ENCODE measurements around the gene ACOD1. TPM values are rescaled to one million over a fixed set of nuclear protein-coding genes. Genes with fewer than 3 reads are reported as not detected.
A peak's percentile ranks its signal among the peaks of the same experiment; 100 is the strongest.

ACOD1 gene
- total and polyA plus RNA-seq, 4 donors: 0.08 TPM; not detected in 3

DNA sequence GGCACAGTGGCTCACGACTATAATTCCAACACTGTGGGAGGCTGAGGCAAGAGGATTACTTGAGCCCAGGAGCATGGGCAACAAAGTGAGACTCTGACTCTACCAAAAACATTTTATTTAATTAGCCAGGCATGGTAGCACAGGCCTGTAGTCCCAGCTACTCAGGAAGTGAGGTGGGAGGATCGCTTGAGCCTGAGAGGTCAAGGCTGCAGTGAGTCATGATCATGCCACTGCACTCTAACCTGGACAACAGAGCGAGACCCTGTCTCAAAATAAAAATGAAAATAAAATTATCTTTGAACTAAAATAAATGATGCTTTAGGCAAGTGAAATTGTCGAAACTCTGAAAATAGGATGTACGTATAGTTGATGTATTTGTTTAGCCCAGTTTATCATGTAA, 35.4 kb downstream of the ACOD1 start:
- Histone ChIP-seq H3K36me3 (ENCODE audit: control insufficient read depth in 4 of 4, insufficient read depth in 3 of 4, low read depth in 1 of 4, low read length in 3 of 4) (no peaks in the 10 kb centered on the region), H3K9me3 (ENCODE audit: control insufficient read depth in 4 of 4, low read length in 3 of 4) (no peaks in the 10 kb centered on the region), H3K27me3 (ENCODE audit: control insufficient read depth in 4 of 4, insufficient read depth in 4 of 4, low read length in 3 of 4) (no peaks in the 10 kb centered on the region), H3K27ac (ENCODE audit: low read depth in 1 of 2, low read length in 2 of 2) (no peak overlapping the region), H3K4me1 (ENCODE audit: control insufficient read depth in 4 of 4, insufficient read depth in 4 of 4, low read length in 3 of 4) (peaks cover 0 to 8% (median under 1%) of the 10 kb centered on the region in 4 donors), H3K9ac (ENCODE audit: low read depth in 1 of 2, low read length in 2 of 2) (no peak overlapping the region), H3K4me3 (ENCODE audit: low read depth in 1 of 3, low read length in 3 of 3) (no peak overlapping the region)
- DNase-seq (ENCODE audit: low spot score): no peak
- whole genome bisulfite sequencing: 72% methylated on average over 5 of the region's 5 CpGs
- TF ChIP-seq SP1 (IDR thresholded peaks at IDR 0.05): no peak
- no peak for TF ChIP-seq EGR1 (IDR thresholded peaks at IDR 0.05; ENCODE audit: low read depth in 2 of 2)
- TF ChIP-seq GABPA (IDR thresholded peaks at IDR 0.05 in 1 of 2, conservative IDR thresholded peaks at IDR 0.05 in 1 of 2): no peak
- TF ChIP-seq, protein P1, sequence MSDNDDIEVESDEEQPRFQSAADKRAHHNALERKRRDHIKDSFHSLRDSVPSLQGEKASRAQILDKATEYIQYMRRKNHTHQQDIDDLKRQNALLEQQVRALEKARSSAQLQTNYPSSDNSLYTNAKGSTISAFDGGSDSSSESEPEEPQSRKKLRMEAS (IDR thresholded peaks at IDR 0.05): no peak
- TF ChIP-seq RAD21 (IDR thresholded peaks at IDR 0.05): no peak
- TF ChIP-seq RXRA (IDR thresholded peaks at IDR 0.05): no peak
- no peak for TF ChIP-seq FOXA2 (IDR thresholded peaks at IDR 0.05)
- no peak for TF ChIP-seq YY1 (IDR thresholded peaks at IDR 0.05)
- TF ChIP-seq, protein P2, sequence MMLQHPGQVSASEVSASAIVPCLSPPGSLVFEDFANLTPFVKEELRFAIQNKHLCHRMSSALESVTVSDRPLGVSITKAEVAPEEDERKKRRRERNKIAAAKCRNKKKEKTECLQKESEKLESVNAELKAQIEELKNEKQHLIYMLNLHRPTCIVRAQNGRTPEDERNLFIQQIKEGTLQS (IDR thresholded peaks at IDR 0.05): no peak

DNA sequence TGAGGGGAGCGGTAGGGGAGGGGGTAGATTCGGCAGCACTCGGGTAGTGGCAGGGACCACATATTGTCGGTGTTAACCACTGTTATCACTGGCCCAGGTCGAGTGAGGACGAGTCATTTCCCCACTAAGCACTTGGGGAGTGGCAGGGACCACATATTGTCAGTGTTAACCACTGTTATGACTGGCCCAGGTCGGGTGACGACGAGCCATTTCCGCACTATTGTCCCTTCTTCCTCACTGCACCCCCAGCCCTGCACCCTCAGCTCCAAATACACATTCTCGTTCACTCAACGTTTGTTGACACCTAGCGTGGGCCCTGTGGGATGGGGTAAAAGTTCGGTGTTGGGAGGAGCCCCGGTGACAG, 43.1 kb downstream of the ACOD1 start:
- Histone ChIP-seq H3K27ac (ENCODE audit: low read depth in 1 of 2, low read length in 2 of 2) (peak overlapping the region; percentile 86 to 97), H3K4me1 (ENCODE audit: control insufficient read depth in 4 of 4, insufficient read depth in 4 of 4, low read length in 3 of 4) (peaks cover 0 to 23% (median 14%) of the 10 kb centered on the region in 4 donors), H3K36me3 (ENCODE audit: control insufficient read depth in 4 of 4, insufficient read depth in 3 of 4, low read depth in 1 of 4, low read length in 3 of 4) (peaks cover 0 to 6% (median 3%) of the 10 kb centered on the region in 4 donors), H3K4me3 (ENCODE audit: low read depth in 1 of 3, low read length in 3 of 3) (peak overlapping the region in 2 of 3 donors; percentile 29 to 84), H3K27me3 (ENCODE audit: control insufficient read depth in 4 of 4, insufficient read depth in 4 of 4, low read length in 3 of 4) (no peaks in the 10 kb centered on the region), H3K9ac (ENCODE audit: low read depth in 1 of 2, low read length in 2 of 2) (peak overlapping the region; percentile 9 to 42), H3K9me3 (ENCODE audit: control insufficient read depth in 4 of 4, low read length in 3 of 4) (no peaks in the 10 kb centered on the region)
- WGBS: 45% methylated on average over 15 of the region's 15 CpGs
- no peak for DNase-seq (ENCODE audit: low spot score)
- TF ChIP-seq, protein P3, sequence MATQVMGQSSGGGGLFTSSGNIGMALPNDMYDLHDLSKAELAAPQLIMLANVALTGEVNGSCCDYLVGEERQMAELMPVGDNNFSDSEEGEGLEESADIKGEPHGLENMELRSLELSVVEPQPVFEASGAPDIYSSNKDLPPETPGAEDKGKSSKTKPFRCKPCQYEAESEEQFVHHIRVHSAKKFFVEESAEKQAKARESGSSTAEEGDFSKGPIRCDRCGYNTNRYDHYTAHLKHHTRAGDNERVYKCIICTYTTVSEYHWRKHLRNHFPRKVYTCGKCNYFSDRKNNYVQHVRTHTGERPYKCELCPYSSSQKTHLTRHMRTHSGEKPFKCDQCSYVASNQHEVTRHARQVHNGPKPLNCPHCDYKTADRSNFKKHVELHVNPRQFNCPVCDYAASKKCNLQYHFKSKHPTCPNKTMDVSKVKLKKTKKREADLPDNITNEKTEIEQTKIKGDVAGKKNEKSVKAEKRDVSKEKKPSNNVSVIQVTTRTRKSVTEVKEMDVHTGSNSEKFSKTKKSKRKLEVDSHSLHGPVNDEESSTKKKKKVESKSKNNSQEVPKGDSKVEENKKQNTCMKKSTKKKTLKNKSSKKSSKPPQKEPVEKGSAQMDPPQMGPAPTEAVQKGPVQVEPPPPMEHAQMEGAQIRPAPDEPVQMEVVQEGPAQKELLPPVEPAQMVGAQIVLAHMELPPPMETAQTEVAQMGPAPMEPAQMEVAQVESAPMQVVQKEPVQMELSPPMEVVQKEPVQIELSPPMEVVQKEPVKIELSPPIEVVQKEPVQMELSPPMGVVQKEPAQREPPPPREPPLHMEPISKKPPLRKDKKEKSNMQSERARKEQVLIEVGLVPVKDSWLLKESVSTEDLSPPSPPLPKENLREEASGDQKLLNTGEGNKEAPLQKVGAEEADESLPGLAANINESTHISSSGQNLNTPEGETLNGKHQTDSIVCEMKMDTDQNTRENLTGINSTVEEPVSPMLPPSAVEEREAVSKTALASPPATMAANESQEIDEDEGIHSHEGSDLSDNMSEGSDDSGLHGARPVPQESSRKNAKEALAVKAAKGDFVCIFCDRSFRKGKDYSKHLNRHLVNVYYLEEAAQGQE (IDR thresholded peaks at IDR 0.05): no peak
- TF ChIP-seq SP1 (IDR thresholded peaks at IDR 0.05): peak; percentile 31

DNA sequence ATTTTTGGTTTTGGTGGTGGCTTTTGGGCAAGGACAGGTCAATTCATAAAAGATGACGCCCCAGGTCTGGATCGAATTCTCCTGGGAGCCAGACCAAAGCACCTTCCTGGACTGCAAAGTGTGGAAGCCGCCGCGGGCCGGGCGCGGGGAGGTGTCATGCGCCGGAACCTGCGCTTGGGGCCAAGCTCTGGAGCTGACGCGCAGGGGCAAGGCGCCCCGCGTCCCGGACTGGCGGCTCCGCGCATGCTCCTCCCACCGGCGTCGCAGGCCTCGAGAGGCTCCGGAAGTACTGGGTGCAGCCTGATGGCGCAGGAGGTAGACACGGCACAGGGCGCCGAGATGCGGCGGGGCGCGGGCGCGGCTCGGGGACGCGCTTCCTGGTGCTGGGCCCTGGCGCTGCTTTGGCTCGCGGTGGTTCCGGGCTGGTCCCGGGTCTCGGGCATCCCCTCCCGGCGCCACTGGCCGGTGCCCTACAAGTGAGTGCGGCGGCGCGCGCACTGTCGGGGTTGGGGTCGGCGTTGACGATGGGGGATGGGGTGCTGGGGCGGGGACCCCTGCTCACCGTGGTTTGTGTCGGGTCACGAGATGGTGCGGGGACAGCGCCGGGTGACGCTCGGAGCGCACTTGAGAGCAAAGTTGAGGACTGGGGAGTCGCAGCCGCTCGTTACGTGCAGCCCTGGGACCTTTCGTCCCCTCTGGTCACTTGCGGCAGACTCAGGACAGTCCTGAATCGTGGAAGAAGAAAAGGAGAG, 43.7 kb downstream of the ACOD1 start, which contains the start of gene CLN5:
Gene CLN5, plus strand, starts transcription at position 286 of the 752 bp plus-strand sequence. Its CDS starts 18 bp downstream, at position 304.
- DNase-seq (ENCODE audit: low spot score): peak; percentile 91
- Histone ChIP-seq H3K27ac (ENCODE audit: low read depth in 1 of 2, low read length in 2 of 2) (peak within 1 kb of the TSS; percentile 86 to 97), H3K9me3 (ENCODE audit: control insufficient read depth in 4 of 4, low read length in 3 of 4) (no peaks in the 10 kb centered on the region), H3K36me3 (ENCODE audit: control insufficient read depth in 4 of 4, insufficient read depth in 3 of 4, low read depth in 1 of 4, low read length in 3 of 4) (peaks cover 0 to 6% (median 4%) of the 10 kb centered on the region in 4 donors), H3K4me3 (ENCODE audit: low read depth in 1 of 3, low read length in 3 of 3) (peak within 1 kb of the TSS; percentile 78 to 84 (median 82)), H3K4me1 (ENCODE audit: control insufficient read depth in 4 of 4, insufficient read depth in 4 of 4, low read length in 3 of 4) (peaks cover 0 to 23% (median 14%) of the 10 kb centered on the region in 4 donors), H3K9ac (ENCODE audit: low read depth in 1 of 2, low read length in 2 of 2) (peak within 1 kb of the TSS; percentile 42 to 92), H3K27me3 (ENCODE audit: control insufficient read depth in 4 of 4, insufficient read depth in 4 of 4, low read length in 3 of 4) (no peaks in the 10 kb centered on the region)
- TF ChIP-seq RAD21 (IDR thresholded peaks at IDR 0.05) (no peak), GABPA (IDR thresholded peaks at IDR 0.05 in 1 of 2, conservative IDR thresholded peaks at IDR 0.05 in 1 of 2) (peak in 1 of 2 donors; percentile 82), JUND (IDR thresholded peaks at IDR 0.05) (no peak), TAF1 (conservative IDR thresholded peaks at IDR 0.05) (peak; percentile 69), YY1 (IDR thresholded peaks at IDR 0.05) (peak; percentile 92), SP1 (IDR thresholded peaks at IDR 0.05) (no peak), HNF4A (conservative IDR thresholded peaks at IDR 0.05) (no peak), FOXA1 (IDR thresholded peaks at IDR 0.05) (no peak), HNF4G (IDR thresholded peaks at IDR 0.05) (no peak)
- TF ChIP-seq, protein P1 (IDR thresholded peaks at IDR 0.05): peak; percentile 32
- TF ChIP-seq, protein P3 (IDR thresholded peaks at IDR 0.05): peak; percentile 70
- TF ChIP-seq, protein P4, sequence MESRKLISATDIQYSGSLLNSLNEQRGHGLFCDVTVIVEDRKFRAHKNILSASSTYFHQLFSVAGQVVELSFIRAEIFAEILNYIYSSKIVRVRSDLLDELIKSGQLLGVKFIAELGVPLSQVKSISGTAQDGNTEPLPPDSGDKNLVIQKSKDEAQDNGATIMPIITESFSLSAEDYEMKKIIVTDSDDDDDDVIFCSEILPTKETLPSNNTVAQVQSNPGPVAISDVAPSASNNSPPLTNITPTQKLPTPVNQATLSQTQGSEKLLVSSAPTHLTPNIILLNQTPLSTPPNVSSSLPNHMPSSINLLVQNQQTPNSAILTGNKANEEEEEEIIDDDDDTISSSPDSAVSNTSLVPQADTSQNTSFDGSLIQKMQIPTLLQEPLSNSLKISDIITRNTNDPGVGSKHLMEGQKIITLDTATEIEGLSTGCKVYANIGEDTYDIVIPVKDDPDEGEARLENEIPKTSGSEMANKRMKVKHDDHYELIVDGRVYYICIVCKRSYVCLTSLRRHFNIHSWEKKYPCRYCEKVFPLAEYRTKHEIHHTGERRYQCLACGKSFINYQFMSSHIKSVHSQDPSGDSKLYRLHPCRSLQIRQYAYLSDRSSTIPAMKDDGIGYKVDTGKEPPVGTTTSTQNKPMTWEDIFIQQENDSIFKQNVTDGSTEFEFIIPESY (IDR thresholded peaks at IDR 0.05): no peak
- WGBS: under 1% methylated on average over 73 of the region's 73 CpGs

Measured in liver (tissue), 9 donors.